Stimulated activated CD4-positive, alpha-beta T cell treated with anti-CD3 and anti-CD28 coated beads, Interleukin-2, amount 100 ng/mL, for 48 hours (primary cell): ENCODE results near the gene RIPPLY3.
"Not testable (repeated sequence)": the region's sequence is repeated elsewhere in the genome, so short reads cannot be mapped to it uniquely, and the experiment has no call there.

Source experiments
- DNase-seq, 2 donors: peaks; one replicate each; pipeline ENCODE4 v3.0.0-alpha.2; 2020

RIPPLY3 gene

GRCh38 chr21:37026499-37026898, 20.0 kb downstream of the RIPPLY3 start:
- no peak for DNase-seq

- no peak for DNase-seq
Observed at GRCh38 chr21:37028570-37028969, 22.1 kb downstream of the RIPPLY3 start.

GRCh38 chr21:37030864-37031263, 24.4 kb downstream of the RIPPLY3 start:
- DNase-seq: no peak

GRCh38 chr21:37032293-37032692, 25.8 kb downstream of the RIPPLY3 start:
- DNase-seq: no peak

- no peak for DNase-seq
Observed at GRCh38 chr21:37032877-37033471, 26.5 kb downstream of the RIPPLY3 start.

GRCh38 chr21:37034394-37034793, 27.9 kb downstream of the RIPPLY3 start:
- DNase-seq: not testable (repeated sequence)

- no peak for DNase-seq
Observed at GRCh38 chr21:37036177-37036576, 29.7 kb downstream of the RIPPLY3 start.

- no peak for DNase-seq
Observed at GRCh38 chr21:37039411-37040075, 33.0 kb downstream of the RIPPLY3 start.

- no peak for DNase-seq
Observed at GRCh38 chr21:37040212-37040611, 33.7 kb downstream of the RIPPLY3 start.

- DNase-seq: no peak
Observed at GRCh38 chr21:37041706-37042271, 35.3 kb downstream of the RIPPLY3 start.

GRCh38 chr21:37043818-37044217, 37.3 kb downstream of the RIPPLY3 start:
- DNase-seq: no peak

- no peak for DNase-seq
Observed at GRCh38 chr21:37044643-37045042, 38.1 kb downstream of the RIPPLY3 start.

- DNase-seq: no peak
Observed at GRCh38 chr21:37045149-37045548, 38.6 kb downstream of the RIPPLY3 start.

GRCh38 chr21:37045556-37045955, 39.1 kb downstream of the RIPPLY3 start:
- no peak for DNase-seq

- no peak for DNase-seq
Observed at GRCh38 chr21:37047079-37047478, 40.6 kb downstream of the RIPPLY3 start.

- DNase-seq: not testable (repeated sequence)
Observed at GRCh38 chr21:37049741-37050140, 43.2 kb downstream of the RIPPLY3 start.

- DNase-seq: no peak
Observed at GRCh38 chr21:37055271-37055855, 48.9 kb downstream of the RIPPLY3 start.

GRCh38 chr21:37057614-37058013, 51.1 kb downstream of the RIPPLY3 start:
- no peak for DNase-seq

- DNase-seq: no peak
Observed at GRCh38 chr21:37058261-37058660, 51.8 kb downstream of the RIPPLY3 start.

GRCh38 chr21:37059181-37059580, 52.7 kb downstream of the RIPPLY3 start:
- DNase-seq: no peak

GRCh38 chr21:37060296-37060695, 53.8 kb downstream of the RIPPLY3 start:
- DNase-seq: no peak

GRCh38 chr21:37061926-37062592, 55.6 kb downstream of the RIPPLY3 start:
- DNase-seq: no peak

- DNase-seq: no peak
Observed at GRCh38 chr21:37062593-37062935, 56.1 kb downstream of the RIPPLY3 start.

- DNase-seq: no peak
Observed at GRCh38 chr21:37063433-37063832, 56.9 kb downstream of the RIPPLY3 start.
